NCI-H510A treated with DMSO at 0.1 percent for 48 hours (cell line): ENCODE measurements around the gene FAM83B.
"Not testable (repeated sequence)": the region's sequence is repeated elsewhere in the genome, so short reads cannot be mapped to it uniquely, and the experiment has no call there.

Source experiments
- DNase-seq: peaks from one replicate; lab custom pipeline; 2025; lab: John Stamatoyannopoulos, UW

The FAM83B gene

DNA sequence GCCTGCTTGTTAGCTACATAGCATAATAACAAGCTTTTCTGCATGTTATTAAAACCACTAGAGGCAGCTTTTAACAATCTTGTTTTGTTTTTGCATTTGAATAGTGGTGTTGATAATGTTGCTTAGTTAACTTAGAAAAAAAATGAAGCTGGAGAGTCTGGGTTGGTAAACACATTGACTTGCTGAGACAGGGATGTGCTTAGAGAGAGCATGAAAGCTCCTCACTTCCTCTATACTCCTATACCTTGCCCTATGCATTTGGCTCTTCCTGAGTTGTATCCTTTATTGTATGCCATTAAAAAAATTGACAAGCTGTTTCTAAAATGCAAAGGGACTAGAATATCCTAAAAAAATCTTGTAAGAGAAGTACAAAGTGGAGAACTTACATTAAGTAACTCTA lies 13.6 kb downstream of the FAM83B start:
- no peak for DNase-seq

DNA sequence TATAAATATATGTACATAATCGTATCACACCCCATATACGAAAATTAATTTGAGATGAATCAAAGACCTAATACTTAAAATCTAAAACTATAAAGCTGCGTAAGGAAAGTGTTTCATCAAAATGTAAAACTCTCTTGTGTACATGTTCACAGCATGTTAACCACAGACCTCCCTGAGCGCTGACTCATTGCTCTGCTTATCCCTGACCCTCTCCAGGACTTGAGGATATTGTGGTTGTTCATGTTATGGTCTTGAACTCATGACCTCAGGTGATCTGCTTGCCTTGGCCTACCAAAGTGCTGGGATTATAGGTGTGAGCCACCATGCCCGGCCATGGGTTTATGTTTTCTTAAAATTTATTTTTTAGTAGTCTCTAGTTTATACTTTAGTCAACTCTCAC lies 14.2 kb downstream of the FAM83B start:
- DNase-seq, result no peak

DNA sequence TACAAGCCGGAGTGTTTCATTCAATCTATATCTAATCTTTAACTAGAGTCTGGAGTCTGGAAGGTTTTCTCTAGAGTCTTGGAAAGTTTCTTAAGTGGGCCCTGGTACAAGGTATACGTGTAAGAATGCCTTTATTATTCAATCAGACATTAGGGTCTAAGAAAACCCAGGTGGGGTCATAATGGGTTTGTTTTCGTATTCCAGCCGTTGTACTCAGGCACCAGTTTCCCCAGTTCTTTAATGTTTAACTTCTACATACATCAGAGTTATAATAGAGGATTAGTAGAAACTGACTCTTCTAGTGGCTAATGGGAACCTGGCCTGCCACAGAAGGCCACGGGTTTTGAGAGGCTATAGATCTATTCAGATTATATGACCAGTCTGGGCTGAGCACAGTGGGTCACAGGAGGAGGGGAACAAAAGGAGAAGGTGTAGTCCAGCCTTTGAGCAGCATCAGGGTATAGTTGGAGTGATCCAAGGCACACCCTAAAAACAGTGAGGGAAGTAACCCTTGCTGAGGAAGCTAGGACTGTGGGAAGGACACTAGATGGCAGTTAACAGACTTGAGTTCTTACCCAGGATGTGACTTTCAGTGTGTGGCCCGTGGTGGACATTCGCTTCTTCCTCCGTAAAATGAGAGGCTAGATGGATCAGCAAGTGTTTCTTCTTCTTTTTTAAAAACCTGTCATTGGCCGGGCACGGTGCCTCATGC lies 15.5 kb downstream of the FAM83B start:
- no peak for DNase-seq

DNA sequence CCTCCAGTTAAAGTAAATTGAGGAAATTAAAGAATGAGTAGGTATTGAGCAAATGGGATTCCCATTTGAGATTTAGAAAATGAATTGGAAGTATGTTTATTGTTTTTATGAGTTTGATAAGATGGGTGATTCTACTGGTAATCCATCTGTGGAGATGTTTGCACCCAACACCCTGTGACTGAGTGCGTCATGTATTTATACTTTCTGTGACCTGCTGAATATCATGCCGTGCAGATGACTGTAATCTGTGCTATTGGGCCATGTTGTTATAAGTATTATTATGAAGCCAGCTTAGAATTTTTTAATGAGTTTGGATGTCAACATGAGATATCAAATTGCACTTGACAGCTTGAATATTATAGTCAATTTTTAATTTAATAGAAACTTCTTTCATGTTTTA lies 17.7 kb downstream of the FAM83B start:
- no peak for DNase-seq

DNA sequence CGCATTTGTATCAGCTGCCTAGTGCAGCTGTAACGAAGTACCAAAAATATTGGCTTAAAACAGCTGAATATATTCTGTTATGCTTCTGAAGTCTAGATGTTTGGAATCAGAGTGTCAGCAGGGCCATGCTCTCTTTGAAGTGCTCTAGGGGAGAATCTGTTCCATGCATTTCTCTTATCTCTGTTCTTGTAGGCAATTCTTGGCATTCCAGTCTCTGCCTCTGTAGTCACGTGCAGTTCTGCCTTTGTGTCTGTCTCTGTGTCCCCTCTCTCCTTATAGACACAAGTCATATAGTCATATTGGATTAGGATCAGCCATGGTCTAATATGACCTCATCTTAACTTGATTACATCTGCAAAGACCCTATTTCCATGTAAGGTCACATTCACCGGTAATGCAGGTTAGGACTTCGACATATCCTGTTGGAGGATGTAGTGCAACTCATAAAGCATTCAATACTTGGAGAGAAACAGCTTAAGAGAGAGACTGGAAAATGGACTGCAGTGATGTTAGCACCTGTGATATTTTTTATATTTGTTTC lies 18.6 kb downstream of the FAM83B start:
- DNase-seq, result no peak

DNA sequence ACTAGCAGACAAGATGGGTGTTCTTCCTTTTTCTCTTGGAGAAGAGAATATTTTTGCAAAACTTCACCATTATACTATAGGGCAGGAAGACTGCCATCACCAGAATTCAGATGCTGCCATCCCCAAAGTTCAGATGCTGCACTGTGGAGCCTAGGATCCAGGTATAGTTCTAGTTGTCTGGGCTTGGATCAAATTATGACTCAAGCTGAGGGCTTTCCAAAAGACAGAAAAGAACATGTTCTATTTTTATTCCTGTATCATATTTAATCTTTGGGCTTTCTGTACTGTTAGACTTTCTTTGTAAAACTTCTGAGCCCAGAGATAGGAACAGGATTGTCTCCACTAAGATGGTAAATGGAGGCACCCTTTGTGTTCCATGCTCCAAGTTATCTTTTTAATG lies 22.0 kb downstream of the FAM83B start:
- DNase-seq, result no peak

DNA sequence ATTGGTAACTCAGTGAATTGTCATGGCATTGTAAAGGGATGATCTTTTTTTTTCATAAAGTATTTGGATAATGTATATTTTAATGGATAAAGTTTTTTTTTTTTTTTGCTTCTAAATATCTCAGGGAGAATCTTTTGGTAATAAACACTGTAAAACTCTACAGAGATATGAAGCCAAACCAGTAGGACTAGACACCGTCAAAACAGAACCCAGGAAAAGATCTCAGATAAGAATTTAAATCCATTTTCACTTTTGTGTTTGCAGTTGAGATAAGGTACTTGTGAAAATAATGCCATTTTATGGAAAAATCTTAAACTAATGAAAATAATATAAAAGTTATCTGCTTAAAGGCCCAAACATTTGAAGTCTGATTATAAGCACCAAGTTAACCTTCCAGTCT lies 27.0 kb downstream of the FAM83B start:
- no peak for DNase-seq

DNA sequence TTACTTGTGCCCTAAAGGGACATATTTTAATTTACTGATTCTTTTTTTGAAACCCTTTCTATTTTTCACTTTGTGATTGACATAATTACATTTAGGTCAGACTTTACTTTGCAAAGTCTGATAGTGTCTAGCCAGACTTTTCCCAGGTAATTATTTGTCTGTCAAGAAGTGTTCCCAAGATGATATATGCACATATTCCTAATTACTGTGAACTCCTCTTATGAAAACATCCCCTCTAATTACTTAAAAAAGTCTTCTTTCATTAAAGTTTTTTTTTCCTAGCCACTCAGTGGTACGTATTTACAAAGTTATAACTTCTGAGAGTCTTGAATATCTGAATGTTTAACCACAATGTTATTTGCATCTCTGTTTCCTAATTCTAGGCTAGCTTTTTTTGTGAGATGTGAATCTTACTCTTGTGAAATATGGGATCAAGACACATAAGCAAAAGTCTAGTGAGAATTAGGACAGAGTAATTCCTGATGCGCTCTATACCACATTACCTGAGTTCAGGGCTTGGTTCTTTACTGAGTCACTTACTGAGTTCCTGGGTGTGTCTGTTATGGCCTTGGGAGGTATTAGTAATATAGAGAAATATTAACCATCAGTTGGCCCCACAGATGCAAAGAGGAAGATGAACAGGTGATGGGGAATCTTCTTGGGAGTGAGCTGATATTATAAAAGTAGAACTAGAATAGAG lies 27.9 kb downstream of the FAM83B start:
- no peak for DNase-seq

DNA sequence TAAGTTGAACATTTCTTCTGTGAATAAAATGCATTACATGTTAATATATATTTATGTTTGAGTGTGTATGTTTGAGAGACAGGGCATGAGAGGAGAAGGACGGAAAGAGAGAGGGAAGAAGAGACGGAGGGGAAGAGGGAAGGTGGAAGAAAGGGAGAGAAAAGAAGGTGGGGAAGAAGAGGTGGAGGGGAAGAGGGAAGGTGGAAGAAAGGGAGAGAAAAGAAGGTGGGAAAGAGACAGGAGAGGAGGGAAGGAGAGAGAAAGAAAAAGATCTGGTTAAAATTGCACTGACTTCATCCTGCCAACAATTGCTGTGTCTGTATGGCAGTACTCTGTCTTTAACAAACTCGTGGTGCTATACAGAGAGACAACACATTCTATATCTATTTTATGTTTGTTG lies 29.0 kb downstream of the FAM83B start:
- DNase-seq, result no peak

DNA sequence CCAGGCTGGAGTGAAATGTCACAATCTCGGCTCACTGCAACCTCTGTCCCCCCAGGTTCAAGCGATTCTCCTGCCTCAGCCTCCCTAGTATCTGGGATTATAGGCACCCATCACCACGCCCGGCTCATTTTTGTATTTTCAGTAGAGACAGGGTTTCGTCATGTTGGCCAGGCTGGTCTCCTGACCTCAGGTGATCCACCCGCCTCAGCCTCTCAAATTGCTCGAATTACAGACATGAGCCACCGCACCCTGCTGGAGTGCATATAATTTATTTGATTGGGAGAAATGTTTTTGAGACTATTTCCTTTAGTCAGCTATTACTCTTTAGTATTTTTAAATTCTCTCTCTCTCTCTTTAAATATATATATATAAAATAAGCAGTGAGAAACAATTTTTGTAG lies 29.8 kb downstream of the FAM83B start:
- DNase-seq, result no peak

DNA sequence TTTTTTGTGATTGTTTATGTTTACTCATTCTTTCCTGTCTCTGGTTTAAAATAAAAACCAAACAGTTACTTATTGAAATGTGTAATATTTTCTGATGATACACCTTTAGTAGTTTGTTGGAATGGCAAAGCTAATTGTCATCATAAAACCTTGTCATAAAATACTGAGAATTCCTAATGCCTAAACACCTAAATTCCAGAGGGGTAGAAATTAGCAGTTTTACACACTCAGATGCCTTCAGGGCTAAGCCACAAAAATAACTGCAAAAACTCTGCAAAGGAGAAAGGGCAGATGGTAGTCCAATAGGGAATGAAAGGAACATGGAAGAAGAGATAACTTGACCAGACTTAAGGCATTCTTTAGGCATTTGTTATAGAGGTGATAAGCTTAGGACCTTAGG lies 30.3 kb downstream of the FAM83B start:
- no peak for DNase-seq

DNA sequence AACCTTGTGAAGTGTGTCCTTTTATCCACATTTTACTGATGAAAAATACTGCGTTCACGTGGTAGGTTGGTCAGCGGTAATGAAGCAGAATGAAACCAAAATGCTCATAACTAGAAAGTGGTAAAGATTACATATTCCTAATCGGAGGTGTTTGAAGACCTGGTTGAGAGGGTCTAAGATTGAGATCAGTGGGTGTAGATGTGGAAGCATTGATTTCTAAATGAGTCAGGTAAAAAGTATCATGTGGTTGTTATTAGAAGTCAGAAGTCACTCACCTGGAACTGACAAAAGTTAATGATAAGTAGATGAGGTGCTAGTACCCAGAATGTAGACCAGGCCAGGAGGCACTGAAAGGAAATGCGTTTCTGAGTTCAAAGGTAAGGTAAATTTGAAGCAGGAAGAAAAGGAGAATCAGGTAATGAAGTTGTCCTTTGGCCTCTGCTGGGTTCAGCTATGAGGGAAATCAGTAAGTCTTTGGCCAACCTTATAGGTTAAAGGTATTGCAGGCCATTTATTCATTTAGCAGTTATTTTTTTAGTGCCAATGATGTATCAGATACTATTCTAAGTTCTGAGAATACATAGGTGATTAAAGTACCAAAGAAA lies 31.2 kb downstream of the FAM83B start:
- no peak for DNase-seq

DNA sequence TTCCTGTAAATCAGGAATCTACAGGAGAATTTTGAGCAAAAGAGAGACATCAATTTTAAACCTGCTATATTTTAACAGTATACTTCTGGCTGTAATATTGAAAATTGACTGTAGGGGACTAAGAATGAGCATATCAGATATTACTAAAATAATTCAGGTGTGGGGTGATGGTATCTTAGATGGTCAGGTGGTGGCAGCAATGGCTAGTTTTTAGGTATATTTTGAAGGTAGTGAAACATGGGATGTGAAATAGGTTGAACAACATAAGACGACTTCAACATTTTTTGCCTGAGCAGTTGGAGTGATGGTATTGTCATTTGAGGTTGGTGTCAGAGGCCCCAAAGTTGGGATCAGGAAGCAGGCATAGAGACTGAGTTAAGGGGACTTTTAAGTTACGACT lies 32.1 kb downstream of the FAM83B start:
- no peak for DNase-seq

DNA sequence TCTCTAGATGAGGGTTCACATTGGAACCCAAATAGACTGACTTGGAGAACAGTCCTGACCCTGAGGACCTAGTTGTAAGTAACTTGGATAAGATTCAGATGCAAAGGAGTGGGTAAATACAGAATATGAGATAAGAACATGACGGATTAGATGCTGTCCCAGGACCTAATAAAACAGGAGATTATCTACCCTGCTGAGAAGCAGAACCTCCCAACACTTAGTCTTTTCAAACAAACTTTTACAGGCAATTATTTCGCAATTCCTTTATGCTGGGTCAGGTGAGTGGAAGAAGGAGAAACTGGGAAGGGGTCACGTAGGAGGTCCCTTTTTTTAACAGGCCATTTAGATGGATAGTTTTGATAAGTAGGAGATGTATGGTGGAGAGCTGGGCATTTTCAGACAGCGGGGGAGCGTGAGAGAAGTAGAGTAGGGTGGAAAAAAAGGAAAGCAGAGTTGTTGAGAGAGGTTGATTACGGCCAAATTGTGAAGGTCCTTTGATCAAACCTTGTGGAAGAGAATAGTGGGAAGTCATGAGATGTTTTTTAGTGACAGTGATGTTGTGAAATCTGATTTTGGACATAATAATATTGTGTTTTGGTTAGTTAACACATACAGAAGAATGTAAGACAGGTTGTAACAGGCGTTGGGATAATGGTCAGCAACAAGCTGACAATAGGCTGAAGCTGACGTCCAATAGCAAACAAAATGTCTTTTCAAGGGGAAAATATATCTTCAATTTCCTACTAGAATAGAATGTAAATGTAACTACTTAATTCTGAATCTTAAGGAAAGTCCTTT lies 32.8 kb downstream of the FAM83B start:
- DNase-seq, result no peak

DNA sequence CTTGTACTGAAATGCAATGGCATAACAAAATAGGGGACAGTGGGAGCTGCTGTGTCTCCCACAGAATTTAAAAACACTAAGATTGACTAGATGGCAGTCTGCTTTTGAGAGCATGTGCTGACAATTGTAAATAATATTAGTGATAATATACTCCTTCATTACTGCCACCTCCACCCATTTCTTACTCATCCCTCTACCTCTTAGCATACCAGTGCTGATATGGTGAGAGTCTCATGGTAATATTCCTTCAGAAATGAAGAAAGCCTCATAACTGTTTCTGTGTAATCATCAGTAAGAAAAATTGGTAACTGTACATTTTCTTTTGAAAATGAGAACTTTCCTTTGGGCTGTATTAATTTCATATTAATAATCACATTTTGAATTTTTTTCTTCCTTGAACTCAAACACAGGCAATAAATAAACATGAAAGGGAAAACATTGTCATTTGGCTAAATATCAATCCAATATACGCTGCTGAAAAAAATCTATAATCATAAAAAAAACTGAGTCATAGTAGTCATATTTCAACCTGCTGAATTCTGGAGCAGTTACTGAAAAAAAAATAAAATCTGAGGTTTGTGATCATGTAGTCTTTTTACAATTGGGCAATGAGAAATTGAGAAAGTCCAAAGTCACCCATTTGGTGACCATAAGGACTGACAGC lies 34.6 kb downstream of the FAM83B start:
- no peak for DNase-seq

DNA sequence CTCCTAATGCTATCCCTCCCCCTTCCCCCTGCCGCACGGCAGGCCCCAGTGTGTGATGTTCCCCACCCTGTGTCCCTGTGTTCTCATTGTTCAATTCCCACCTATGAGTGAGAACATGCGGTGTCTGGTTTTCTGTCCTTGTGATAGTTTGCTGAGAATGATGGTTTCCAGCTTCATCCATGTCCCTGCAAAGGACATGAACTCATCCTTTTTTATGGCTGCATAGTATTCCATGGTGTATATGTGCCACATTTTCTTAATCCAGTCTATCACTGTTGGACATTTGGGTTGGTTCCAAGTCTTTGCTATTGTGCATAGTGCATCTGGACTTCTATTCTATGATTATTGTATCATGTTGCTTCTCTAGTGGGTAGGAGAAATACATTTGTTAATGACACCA lies 35.3 kb downstream of the FAM83B start:
- DNase-seq, result not testable (repeated sequence)

DNA sequence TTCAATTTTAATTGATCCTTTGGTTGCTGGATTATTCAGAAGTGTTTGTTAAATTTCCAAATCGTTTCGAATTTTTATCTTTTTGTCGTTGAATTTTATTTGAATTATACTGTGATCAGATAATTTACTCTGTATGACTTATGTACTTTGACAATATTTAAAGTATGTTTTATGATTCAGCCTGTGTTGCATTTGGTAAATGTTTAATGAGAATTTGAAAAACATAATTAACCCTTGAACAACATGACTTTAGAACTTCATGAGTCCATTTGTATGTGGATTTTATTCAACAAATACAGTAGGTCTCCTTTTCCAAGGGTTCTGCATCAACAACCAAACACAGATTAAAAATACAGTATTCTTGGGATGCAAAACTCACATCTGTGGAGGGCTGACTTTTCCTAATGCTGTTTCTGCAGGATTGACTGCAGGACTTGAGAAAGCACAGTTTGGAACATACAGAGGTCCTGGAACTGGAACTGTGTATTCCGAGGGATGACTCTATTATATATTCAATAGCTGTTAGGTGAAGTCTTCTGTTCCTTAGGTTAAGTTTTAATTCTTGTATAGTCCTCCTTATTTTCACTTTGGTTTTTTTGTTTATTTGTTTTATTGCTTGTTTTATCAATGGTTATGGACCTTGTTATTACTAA lies 40.5 kb downstream of the FAM83B start:
- DNase-seq, result no peak

DNA sequence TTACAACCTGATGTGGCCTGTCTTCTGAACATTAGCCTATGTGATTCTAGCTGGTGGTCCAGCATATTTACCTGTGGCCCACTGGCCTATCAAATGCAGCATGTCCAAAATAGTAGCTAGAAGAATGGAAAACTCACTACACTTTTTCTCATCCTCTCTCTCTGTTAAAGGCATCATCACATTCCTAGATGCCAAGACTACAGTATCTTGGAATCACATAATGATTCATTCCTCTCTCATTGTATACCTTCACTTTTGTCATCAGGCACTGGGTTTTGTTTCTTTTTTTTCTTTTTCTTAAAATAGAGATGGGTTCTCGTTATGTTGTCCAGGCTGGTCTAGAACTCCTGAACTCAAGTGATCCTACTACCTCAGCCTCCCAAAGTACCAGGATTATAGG lies 45.0 kb downstream of the FAM83B start:
- no peak for DNase-seq

DNA sequence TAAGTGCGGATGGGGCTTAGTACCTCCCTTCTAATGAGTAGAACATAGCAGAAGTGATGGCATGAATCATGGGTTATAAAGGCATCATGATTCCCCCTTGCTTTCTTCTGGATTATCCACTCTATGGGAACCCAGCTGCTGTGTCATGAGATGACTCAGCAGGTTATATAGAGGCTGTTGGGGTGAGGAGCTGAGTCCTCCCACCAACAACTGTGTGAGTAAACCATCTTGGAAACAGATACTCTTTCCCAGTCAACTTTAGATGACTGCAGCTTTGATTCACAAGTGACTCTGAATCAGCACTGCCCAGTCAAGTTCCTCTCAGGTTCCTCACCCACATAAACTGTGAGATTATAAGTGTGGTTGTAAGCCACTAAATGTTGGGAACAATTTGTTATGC lies 46.3 kb downstream of the FAM83B start:
- no peak for DNase-seq

DNA sequence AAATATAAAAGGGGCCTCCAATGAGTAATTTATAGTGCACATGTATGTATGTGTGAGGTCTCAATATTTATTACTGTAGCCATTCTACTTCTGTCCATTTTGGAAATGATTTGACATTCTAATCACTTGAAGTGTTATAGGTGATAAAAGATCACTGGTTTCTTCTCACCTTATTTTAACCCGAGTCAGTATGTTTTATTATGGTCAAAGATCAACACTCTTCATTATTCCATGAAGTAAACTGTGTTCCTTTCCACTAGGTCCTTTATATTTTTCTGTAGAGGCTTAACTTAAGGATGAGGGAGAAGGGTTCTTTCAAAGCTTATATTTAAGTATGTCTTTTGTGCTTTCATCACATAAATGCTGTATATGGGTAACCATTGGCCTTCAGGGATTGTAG lies 47.2 kb downstream of the FAM83B start:
- no peak for DNase-seq

DNA sequence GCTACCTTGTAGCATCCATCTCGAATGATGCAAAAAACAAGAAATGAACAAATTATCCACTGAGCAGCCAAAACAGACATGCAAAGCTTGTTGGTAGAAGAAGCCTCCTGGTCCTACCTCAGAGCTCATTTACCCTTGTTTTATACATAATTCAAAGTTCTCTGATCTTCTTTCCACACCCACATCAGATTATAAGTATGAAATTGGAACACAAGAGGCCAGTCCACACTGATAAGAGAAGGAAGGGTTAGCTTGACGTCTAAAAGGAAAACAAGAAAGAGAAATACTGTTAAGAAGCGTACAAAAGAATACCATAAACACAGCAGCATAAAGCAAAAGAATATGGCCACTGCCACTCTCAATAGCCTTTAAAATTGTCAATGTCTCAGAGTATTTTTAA lies 49.7 kb downstream of the FAM83B start:
- DNase-seq, result no peak
